CD14-positive monocyte (primary cell): Measurements from ENCODE around the gene MED31. TPM values are rescaled to one million over a fixed set of nuclear protein-coding genes. Genes with fewer than 3 reads are reported as not detected.
"Not testable (repeated sequence)": the region's sequence is repeated elsewhere in the genome, so short reads cannot be mapped to it uniquely, and the experiment has no call there.

ENCODE experiments used
- DNase-seq, 3 donors: peaks; one replicate each; pipeline ENCODE4 v3.0.0-alpha.2; 2011 to 2022
- H2AFZ ChIP-seq: 2 replicates; pipeline ENCODE4 v1.6.0; 2012; ENCODE audit warnings: mild to moderate bottlenecking, low read depth, low read length, inconsistent platforms; ENCODE audit not compliant: insufficient read depth, poor library complexity, severe bottlenecking
- H3K27ac ChIP-seq, 2 donors: 1 replicate in 1 of 2; 2 replicates in 1 of 2; pipeline ENCODE4 v1.5.1; 2012 to 2013; ENCODE audit warnings: low read length in 2 of 2, control low read depth in 1 of 2, inconsistent platforms in 1 of 2, low read depth in 1 of 2, mild to moderate bottlenecking in 1 of 2
- H3K27me3 ChIP-seq, 2 donors: one replicate each; pipeline versions ENCODE4 v1.6.0 to v1.6.1; 2011 to 2013; ENCODE audit warnings: low read length in 2 of 2; ENCODE audit not compliant: control insufficient read depth in 2 of 2, insufficient read depth in 2 of 2
- H3K36me3 ChIP-seq, 2 donors: replicated peaks in 1 of 2; 1 replicate in 1 of 2; 2 replicates in 1 of 2; pipeline versions ENCODE4 v1.5.1 to v1.6.1; 2012 to 2013; ENCODE audit warnings: low read length in 2 of 2, control low read depth in 1 of 2, inconsistent platforms in 1 of 2, mild to moderate bottlenecking in 1 of 2; ENCODE audit not compliant: insufficient read depth in 2 of 2, control insufficient read depth in 1 of 2
- H3K4me1 ChIP-seq, 2 donors: 1 replicate in 1 of 2; 2 replicates in 1 of 2; pipeline versions ENCODE4 v1.5.1 to v1.6.1; 2012 to 2013; ENCODE audit warnings: low read length in 2 of 2, control low read depth in 1 of 2, inconsistent platforms in 1 of 2, mild to moderate bottlenecking in 1 of 2, moderate library complexity in 1 of 2; ENCODE audit not compliant: insufficient read depth in 2 of 2, control insufficient read depth in 1 of 2
- H3K4me2 ChIP-seq: replicated peaks from 2 replicates; pipeline ENCODE3; 2012; ENCODE audit warnings: low read length, moderate library complexity, mild to moderate bottlenecking; ENCODE audit not compliant: poor library complexity, severe bottlenecking; ENCODE audit errors: extremely low read depth
- H3K4me3 ChIP-seq, 3 experiments: fragments of 200-600 bp in 1 of 3; sonication (generic) in 1 of 3; replicated peaks in 1 of 3; 1 replicate in 2 of 3; 2 replicates in 1 of 3; pipeline ENCODE4 v1.5.1; 2011 to 2013; ENCODE audit warnings: low read length in 3 of 3, mild to moderate bottlenecking in 3 of 3, control low read depth in 2 of 3, low read depth in 2 of 3, inconsistent platforms in 1 of 3, moderate library complexity in 1 of 3
- H3K79me2 ChIP-seq: 2 replicates; pipeline ENCODE4 v1.6.0; 2012; ENCODE audit warnings: mild to moderate bottlenecking, control low read depth, inconsistent platforms, low read length, moderate library complexity; ENCODE audit not compliant: insufficient read depth
- H3K9ac ChIP-seq: 2 replicates; pipeline ENCODE4 v1.6.0; 2017; ENCODE audit warnings: low read length, mild to moderate bottlenecking; ENCODE audit not compliant: insufficient read depth, poor library complexity, severe bottlenecking
- H3K9me3 ChIP-seq, 2 donors: replicated peaks in 1 of 2; 1 replicate in 1 of 2; 2 replicates in 1 of 2; pipeline versions ENCODE4 v1.5.1 to v1.6.1; 2012 to 2013; ENCODE audit warnings: low read length in 2 of 2, control low read depth in 1 of 2; ENCODE audit not compliant: control insufficient read depth in 1 of 2, insufficient read depth in 1 of 2
- H4K20me1 ChIP-seq: 2 replicates; pipeline ENCODE4 v1.6.0; 2012; ENCODE audit warnings: mild to moderate bottlenecking, low read length, control low read depth, moderate library complexity; ENCODE audit not compliant: insufficient read depth
- H3K27ac Mint-ChIP-seq, 7 donors: one replicate each; pipeline ENCODE4 v1.8.0; 2020; ENCODE audit warnings: mild to moderate bottlenecking in 7 of 7, mixed read lengths in 7 of 7, moderate library complexity in 6 of 7, inconsistent platforms in 2 of 7
- H3K27me3 Mint-ChIP-seq, 3 donors: one replicate each; pipeline ENCODE4 v1.8.0; 2021 to 2022; ENCODE audit warnings: low read depth in 3 of 3, mild to moderate bottlenecking in 3 of 3, mixed read lengths in 3 of 3, moderate library complexity in 3 of 3, inconsistent platforms in 1 of 3
- H3K36me3 Mint-ChIP-seq, 2 donors: one replicate each; pipeline ENCODE4 v1.8.0; 2020; ENCODE audit warnings: mixed read lengths in 2 of 2, inconsistent platforms in 1 of 2, mild to moderate bottlenecking in 1 of 2
- H3K4me1 Mint-ChIP-seq: one replicate; pipeline ENCODE4 v1.8.0; 2020; ENCODE audit warnings: mild to moderate bottlenecking, mixed read lengths
- H3K4me3 Mint-ChIP-seq, 2 donors: one replicate each; pipeline ENCODE4 v1.8.0; 2020; ENCODE audit warnings: mild to moderate bottlenecking in 2 of 2, mixed read lengths in 2 of 2, moderate library complexity in 1 of 2
- H3K9me3 Mint-ChIP-seq, 7 donors: one replicate each; pipeline ENCODE4 v1.8.0; 2020 to 2022; ENCODE audit warnings: mixed read lengths in 7 of 7, mild to moderate bottlenecking in 6 of 7, moderate library complexity in 6 of 7, inconsistent platforms in 2 of 7
- WGBS: methylation state at CpG from one replicate; pipeline ENCODE4 v1.1.5; 2013; ENCODE audit warnings: missing lambda C conversion rate; ENCODE audit not compliant: insufficient coverage; 5-methylcytosine and 5-hydroxymethylcytosine counted together
- intact Hi-C, 2 donors: fragments of 100-400 bp; cut with micrococcal nuclease; formaldehyde crosslinking; loops; one replicate each; pipeline versions ENCODE4 v1.15.0 to v1.15.1; 2023
- polyA plus RNA-seq, 3 donors: library from polyadenylated mRNA; depleted of rRNA in 1 of 3; unstranded in 2 of 3; stranded (reverse) in 1 of 3; fragments of 300-500 nt in 2 of 3; fragments of >200 nt in 1 of 3; fragmentation: Illumina TruSeq in 2 of 3; gene quantifications; 1 replicate in 2 of 3; 2 replicates in 1 of 3; pipeline ENCODE4 v1.2.3, GENCODE V29; 2012 to 2021
- TF ChIP-seq, protein P1 (sequence below): fragments of 200-600 bp; IDR thresholded peaks from one replicate; pipeline ENCODE4 v1.8.0; 2022; ENCODE audit warnings: antibody characterized with exemption, mild to moderate bottlenecking

The MED31 gene
- polyA plus RNA-seq, 3 donors = 6.8 to 38.2 (median 33.6) TPM

DNA sequence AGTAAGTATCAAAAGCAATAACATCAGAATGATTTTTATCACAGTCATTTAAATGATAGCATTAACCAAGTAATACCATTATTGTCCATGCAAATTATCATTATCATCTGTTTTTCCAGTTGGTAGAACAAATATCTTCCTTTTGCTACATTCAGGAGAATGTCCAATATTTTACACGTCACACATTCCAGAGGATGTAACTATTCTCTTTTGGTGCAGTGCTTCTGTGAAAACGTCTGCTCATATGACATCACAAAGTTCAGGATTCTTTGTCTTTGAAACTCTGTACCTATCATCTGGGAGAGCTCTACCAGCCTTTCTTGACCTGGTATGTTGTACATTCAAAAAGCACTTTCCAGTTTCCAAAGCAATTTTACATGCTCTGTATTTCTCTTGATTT is 54.9 kb downstream of the MED31 start:
- peaks cover 51 to 64% of the 10 kb centered on the region in 2 donors for H3K36me3 Mint-ChIP-seq
- no peaks in the 10 kb centered on the region for H3K9me3 ChIP-seq
- H3K4me1 ChIP-seq = peaks cover 30 to 38% of the 10 kb centered on the region in 2 donors

GRCh38 chr17:6596081-6596480 is 55.3 kb downstream of the MED31 start:
- H3K36me3 Mint-ChIP-seq = peaks cover 51 to 64% of the 10 kb centered on the region in 2 donors
- Histone ChIP-seq H3K4me3 (no peak overlapping the region), H3K9me3 (no peaks in the 10 kb centered on the region), H3K4me2 (no peak overlapping the region), H3K36me3 (peaks cover 29 to 55% of the 10 kb centered on the region in 2 donors), H4K20me1 (no peaks in the 10 kb centered on the region), H3K4me1 (peaks cover 30 to 38% of the 10 kb centered on the region in 2 donors), H3K27me3 (no peaks in the 10 kb centered on the region), H2AFZ (no peak overlapping the region), H3K79me2 (no peaks in the 10 kb centered on the region), H3K27ac (no peak overlapping the region), H3K9ac (no peak overlapping the region)
- no peaks in the 10 kb centered on the region for H3K9me3 Mint-ChIP-seq
- no peaks in the 10 kb centered on the region for H3K27me3 Mint-ChIP-seq
- H3K4me1 Mint-ChIP-seq = peaks cover 44% of the 10 kb centered on the region
- TF ChIP-seq, protein P1, sequence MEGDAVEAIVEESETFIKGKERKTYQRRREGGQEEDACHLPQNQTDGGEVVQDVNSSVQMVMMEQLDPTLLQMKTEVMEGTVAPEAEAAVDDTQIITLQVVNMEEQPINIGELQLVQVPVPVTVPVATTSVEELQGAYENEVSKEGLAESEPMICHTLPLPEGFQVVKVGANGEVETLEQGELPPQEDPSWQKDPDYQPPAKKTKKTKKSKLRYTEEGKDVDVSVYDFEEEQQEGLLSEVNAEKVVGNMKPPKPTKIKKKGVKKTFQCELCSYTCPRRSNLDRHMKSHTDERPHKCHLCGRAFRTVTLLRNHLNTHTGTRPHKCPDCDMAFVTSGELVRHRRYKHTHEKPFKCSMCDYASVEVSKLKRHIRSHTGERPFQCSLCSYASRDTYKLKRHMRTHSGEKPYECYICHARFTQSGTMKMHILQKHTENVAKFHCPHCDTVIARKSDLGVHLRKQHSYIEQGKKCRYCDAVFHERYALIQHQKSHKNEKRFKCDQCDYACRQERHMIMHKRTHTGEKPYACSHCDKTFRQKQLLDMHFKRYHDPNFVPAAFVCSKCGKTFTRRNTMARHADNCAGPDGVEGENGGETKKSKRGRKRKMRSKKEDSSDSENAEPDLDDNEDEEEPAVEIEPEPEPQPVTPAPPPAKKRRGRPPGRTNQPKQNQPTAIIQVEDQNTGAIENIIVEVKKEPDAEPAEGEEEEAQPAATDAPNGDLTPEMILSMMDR = no peak
- intact Hi-C loops = no loop called here
- WGBS = 100% methylated on average over 4 of the region's 7 CpGs
- no peak overlapping the region for H3K4me3 Mint-ChIP-seq
- DNase-seq = no peak
- peak overlapping the region in 1 of 7 donors; percentile 77 for H3K27ac Mint-ChIP-seq

More for the DNA sequence above, 54.9 kb downstream of the MED31 start:
- TF ChIP-seq, protein P1 = no peak
- WGBS = 100% methylated on average over 2 of the region's 2 CpGs
- Histone ChIP-seq H3K4me2 (no peak overlapping the region), H3K79me2 (no peaks in the 10 kb centered on the region), H2AFZ (no peak overlapping the region), H3K27me3 (no peaks in the 10 kb centered on the region), H3K9ac (no peak overlapping the region), H3K36me3 (peaks cover 30 to 54% of the 10 kb centered on the region in 2 donors), H4K20me1 (no peaks in the 10 kb centered on the region), H3K27ac (no peak overlapping the region), H3K4me3 (no peak overlapping the region)
- no peak for DNase-seq
- H3K4me3 Mint-ChIP-seq = no peak overlapping the region
- no peaks in the 10 kb centered on the region for H3K27me3 Mint-ChIP-seq
- peaks cover 44% of the 10 kb centered on the region for H3K4me1 Mint-ChIP-seq
- H3K27ac Mint-ChIP-seq = no peak overlapping the region
- intact Hi-C loops = no loop called here
- no peaks in the 10 kb centered on the region for H3K9me3 Mint-ChIP-seq

- H3K4me3 ChIP-seq, H2AFZ ChIP-seq, H3K27me3 Mint-ChIP-seq, H3K4me2 ChIP-seq, H3K9me3 ChIP-seq, H3K79me2 ChIP-seq, H3K27me3 ChIP-seq, H3K9ac ChIP-seq, H4K20me1 ChIP-seq, H3K27ac Mint-ChIP-seq, H3K4me3 Mint-ChIP-seq, intact Hi-C loops, DNase-seq, H3K9me3 Mint-ChIP-seq, H3K27ac ChIP-seq: not testable (repeated sequence)
- Histone ChIP-seq H3K4me1 (peaks cover 8 to 16% of the 10 kb centered on the region in 2 donors), H3K36me3 (peaks cover 47 to 79% of the 10 kb centered on the region in 2 donors)
- H3K4me1 Mint-ChIP-seq = peaks cover 25% of the 10 kb centered on the region
- WGBS = 98% methylated on average over 12 of the region's 14 CpGs
- peaks cover 66 to 78% of the 10 kb centered on the region in 2 donors for H3K36me3 Mint-ChIP-seq
These were observed 58.0 kb downstream of the MED31 start for GRCh38 chr17:6593371-6593770.
